BE2C (cell line): ENCODE measurements around the gene CD247.
A peak's percentile ranks its signal among the peaks of the same experiment; 100 is the strongest.

Source experiments
- DNase-seq: peaks from one replicate; pipeline ENCODE4 v3.0.0-alpha.2; 2020
- H3K27me3 ChIP-seq: fragments of 250-450 bp; sonication (Bioruptor Pico); 2 replicates; pipeline ENCODE4 v1.5.1; 2020; ENCODE audit warnings: mild to moderate bottlenecking
- H3K36me3 ChIP-seq: fragments of 250-450 bp; sonication (Bioruptor Pico); 2 replicates; pipeline ENCODE4 v1.5.1; 2020; ENCODE audit warnings: mild to moderate bottlenecking
- H3K4me1 ChIP-seq: fragments of 250-450 bp; sonication (Bioruptor Pico); 2 replicates; pipeline ENCODE4 v1.5.1; 2020
- H3K4me3 ChIP-seq: 2 replicates; pipeline ENCODE4 v1.5.1; 2011; ENCODE audit warnings: low read depth, low read length
- H3K9me3 ChIP-seq: fragments of 250-450 bp; sonication (Bioruptor Pico); 2 replicates; pipeline ENCODE4 v1.5.1; 2020
- CTCF ChIP-seq: IDR thresholded peaks from 2 replicates; pipeline ENCODE4 v1.5.1; 2012; ENCODE audit warnings: mild to moderate bottlenecking, low read depth, low read length

The CD247 gene

GRCh38 chr1:167443757-167444156 is 74.6 kb downstream of the CD247 start:
- TF ChIP-seq CTCF, result no peak
- Histone ChIP-seq H3K9me3 (no peaks in the 10 kb centered on the region), H3K36me3 (no peaks in the 10 kb centered on the region), H3K4me3 (no peak overlapping the region), H3K27me3 (no peaks in the 10 kb centered on the region), H3K4me1 (no peaks in the 10 kb centered on the region; the same call in 1 of the 2 replicates)
- no peak for DNase-seq

- no peak for DNase-seq
- Histone ChIP-seq H3K36me3 (no peaks in the 10 kb centered on the region), H3K9me3 (no peaks in the 10 kb centered on the region), H3K27me3 (no peaks in the 10 kb centered on the region), H3K4me1 (no peaks in the 10 kb centered on the region; the same call in 1 of the 2 replicates), H3K4me3 (no peak overlapping the region)
- TF ChIP-seq CTCF, result no peak
These were observed 75.3 kb downstream of the CD247 start for GRCh38 chr1:167442854-167443565.

GRCh38 chr1:167442142-167442848 is 76.0 kb downstream of the CD247 start:
- no peaks in the 10 kb centered on the region for H3K9me3 ChIP-seq
- no peaks in the 10 kb centered on the region for H3K36me3 ChIP-seq
- H3K4me3 ChIP-seq, result no peak overlapping the region
- no peaks in the 10 kb centered on the region for H3K27me3 ChIP-seq
- H3K4me1 ChIP-seq, result no peaks in the 10 kb centered on the region; the same call in 1 of the 2 replicates
- DNase-seq, result peak; percentile 93
- peak; percentile 93 for TF ChIP-seq CTCF

- H3K27me3 ChIP-seq, result no peaks in the 10 kb centered on the region
- no peak for TF ChIP-seq CTCF
These were observed 77.1 kb downstream of the CD247 start for GRCh38 chr1:167441222-167441621.

GRCh38 chr1:167440776-167441175 is 77.6 kb downstream of the CD247 start:
- no peak for TF ChIP-seq CTCF
- no peak overlapping the region for H3K4me3 ChIP-seq
- H3K36me3 ChIP-seq, result no peaks in the 10 kb centered on the region
- H3K9me3 ChIP-seq, result no peaks in the 10 kb centered on the region
- H3K27me3 ChIP-seq, result no peaks in the 10 kb centered on the region
- H3K4me1 ChIP-seq, result no peaks in the 10 kb centered on the region; the same call in 1 of the 2 replicates
- no peak for DNase-seq

More at GRCh38 chr1:167441222-167441621, 77.1 kb downstream of the CD247 start:
- no peak overlapping the region for H3K4me3 ChIP-seq
- H3K4me1 ChIP-seq, result no peaks in the 10 kb centered on the region; the same call in 1 of the 2 replicates
- no peaks in the 10 kb centered on the region for H3K9me3 ChIP-seq
- no peaks in the 10 kb centered on the region for H3K36me3 ChIP-seq
- no peak for DNase-seq

GRCh38 chr1:167440345-167440744 is 78.0 kb downstream of the CD247 start:
- no peaks in the 10 kb centered on the region for H3K9me3 ChIP-seq
- H3K4me1 ChIP-seq, result no peaks in the 10 kb centered on the region; the same call in 1 of the 2 replicates
- H3K4me3 ChIP-seq, result no peak overlapping the region
- no peak for TF ChIP-seq CTCF
- DNase-seq, result no peak
- no peaks in the 10 kb centered on the region for H3K27me3 ChIP-seq
- no peaks in the 10 kb centered on the region for H3K36me3 ChIP-seq
